Astrocyte (in vitro differentiated cells and primary cell): ENCODE data around the gene TMF1. TPM values are rescaled to one million over a fixed set of nuclear protein-coding genes. Genes with fewer than 3 reads are reported as not detected.

Experiments
- DNase-seq: peaks from one replicate; pipeline ENCODE4 v3.0.0-alpha.2; 2010; ENCODE audit warnings: low read depth
- FAIRE-seq: peaks from 2 replicates; lab custom pipeline; 2011; peaks lifted over from hg19 to GRCh38; lab: Jason Lieb, UNC
- H2AFZ ChIP-seq: 2 replicates; pipeline ENCODE4 v1.6.0; 2012; ENCODE audit warnings: low read depth, low read length, inconsistent platforms
- H3K27ac ChIP-seq: 2 replicates; pipeline ENCODE4 v1.5.1; 2011; ENCODE audit warnings: low read depth, low read length, inconsistent platforms
- H3K27me3 ChIP-seq: 2 replicates; pipeline ENCODE4 v1.6.0; 2011; ENCODE audit warnings: low read length, inconsistent platforms; ENCODE audit not compliant: insufficient read depth
- H3K36me3 ChIP-seq: 2 replicates; pipeline ENCODE4 v1.5.1; 2011; ENCODE audit warnings: low read length, inconsistent platforms; ENCODE audit not compliant: insufficient read depth
- H3K4me1 ChIP-seq: 2 replicates; pipeline ENCODE4 v1.5.1; 2011; ENCODE audit warnings: low read length, inconsistent platforms; ENCODE audit not compliant: insufficient read depth
- H3K4me2 ChIP-seq: 2 replicates; pipeline ENCODE4 v1.6.0; 2012; ENCODE audit warnings: low read length, inconsistent platforms
- H3K4me3 ChIP-seq: 2 replicates; pipeline ENCODE4 v1.5.1; 2011; ENCODE audit warnings: low read depth, mild to moderate bottlenecking, low read length, inconsistent platforms; ENCODE audit not compliant: insufficient read depth
- H3K79me2 ChIP-seq: 2 replicates; pipeline ENCODE4 v1.6.0; 2012; ENCODE audit warnings: mild to moderate bottlenecking, low read length, inconsistent platforms; ENCODE audit not compliant: insufficient read depth
- H3K9ac ChIP-seq: 2 replicates; pipeline ENCODE4 v1.6.0; 2012; ENCODE audit warnings: mild to moderate bottlenecking, low read length, inconsistent platforms
- H3K9me3 ChIP-seq: 2 replicates; pipeline ENCODE4 v1.5.1; 2012; ENCODE audit warnings: low read depth, mild to moderate bottlenecking, low read length, inconsistent platforms; ENCODE audit not compliant: insufficient read depth
- H4K20me1 ChIP-seq: 2 replicates; pipeline ENCODE4 v1.6.0; 2012; ENCODE audit warnings: low read length, inconsistent platforms; ENCODE audit not compliant: insufficient read depth
- H3K27ac Mint-ChIP-seq: one replicate; pipeline ENCODE4 v1.8.0; 2021; ENCODE audit warnings: mild to moderate bottlenecking, mixed read lengths; ENCODE audit not compliant: unreplicated experiment
- H3K27me3 Mint-ChIP-seq: one replicate; pipeline ENCODE4 v1.8.0; 2021; ENCODE audit warnings: low read depth, mixed read lengths; ENCODE audit not compliant: unreplicated experiment
- H3K36me3 Mint-ChIP-seq: one replicate; pipeline ENCODE4 v1.8.0; 2021; ENCODE audit warnings: low read depth, mixed read lengths; ENCODE audit not compliant: unreplicated experiment
- H3K4me1 Mint-ChIP-seq: one replicate; pipeline ENCODE4 v1.8.0; 2021; ENCODE audit warnings: low read depth, mixed read lengths; ENCODE audit not compliant: unreplicated experiment
- H3K4me3 Mint-ChIP-seq: one replicate; pipeline ENCODE4 v1.8.0; 2021; ENCODE audit warnings: mild to moderate bottlenecking, moderate library complexity, mixed read lengths; ENCODE audit not compliant: unreplicated experiment
- H3K9me3 Mint-ChIP-seq: one replicate; pipeline ENCODE4 v1.8.0; 2021; ENCODE audit warnings: mild to moderate bottlenecking, mixed read lengths; ENCODE audit not compliant: unreplicated experiment
- EZH2 ChIP-seq: IDR thresholded peaks from 2 replicates; pipeline ENCODE4 v1.6.1; 2012; ENCODE audit warnings: mild to moderate bottlenecking, low read length, inconsistent platforms; ENCODE audit not compliant: insufficient read depth
- total RNA-seq: library from RNA; stranded (reverse); gene quantifications from 2 replicates; pipeline ENCODE4 v1.2.1, GENCODE V29; 2021
- TF ChIP-seq, protein P1 (sequence below): IDR thresholded peaks from 2 replicates; pipeline ENCODE4 v1.5.1; 2011; ENCODE audit warnings: low read depth, mild to moderate bottlenecking, inconsistent platforms, low read length, moderate library complexity; ENCODE audit not compliant: insufficient read depth

TMF1 gene
- total RNA-seq, 1 donor from 2014 or later: 46.8 TPM

DNA sequence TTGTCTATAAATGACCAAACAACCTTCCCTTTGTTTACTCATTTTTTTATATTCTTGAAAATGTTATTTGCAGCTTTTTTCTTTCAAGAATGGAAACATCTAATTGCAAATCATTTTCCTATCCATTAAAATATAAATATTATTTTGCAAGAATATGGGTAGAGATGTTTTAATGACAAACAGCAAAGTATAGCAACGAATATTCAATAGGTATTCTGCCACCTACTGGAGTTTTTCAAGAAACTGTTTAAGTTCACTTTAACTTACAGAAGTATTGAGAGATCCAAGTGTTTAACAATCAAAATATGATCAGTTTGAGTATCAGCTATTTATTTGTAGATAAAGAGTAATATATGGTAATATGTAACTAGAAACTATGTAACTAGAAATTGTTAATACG lies 31.7 kb downstream of the TMF1 start:
- no peaks in the 10 kb centered on the region for H3K27me3 Mint-ChIP-seq
- FAIRE-seq (no peak), DNase-seq (no peak)
- peaks cover 34% of the 10 kb centered on the region for H3K36me3 ChIP-seq
- no peaks in the 10 kb centered on the region for H3K27me3 ChIP-seq
- peaks cover 8% of the 10 kb centered on the region for H3K36me3 Mint-ChIP-seq
- peaks cover 3% of the 10 kb centered on the region for H4K20me1 ChIP-seq
- H3K4me3 Mint-ChIP-seq: no peak overlapping the region
- H3K9ac ChIP-seq: no peak overlapping the region
- no peak overlapping the region for H3K27ac ChIP-seq
- H3K27ac Mint-ChIP-seq: no peak overlapping the region
- H2AFZ ChIP-seq: no peak overlapping the region
- TF ChIP-seq, protein P1, sequence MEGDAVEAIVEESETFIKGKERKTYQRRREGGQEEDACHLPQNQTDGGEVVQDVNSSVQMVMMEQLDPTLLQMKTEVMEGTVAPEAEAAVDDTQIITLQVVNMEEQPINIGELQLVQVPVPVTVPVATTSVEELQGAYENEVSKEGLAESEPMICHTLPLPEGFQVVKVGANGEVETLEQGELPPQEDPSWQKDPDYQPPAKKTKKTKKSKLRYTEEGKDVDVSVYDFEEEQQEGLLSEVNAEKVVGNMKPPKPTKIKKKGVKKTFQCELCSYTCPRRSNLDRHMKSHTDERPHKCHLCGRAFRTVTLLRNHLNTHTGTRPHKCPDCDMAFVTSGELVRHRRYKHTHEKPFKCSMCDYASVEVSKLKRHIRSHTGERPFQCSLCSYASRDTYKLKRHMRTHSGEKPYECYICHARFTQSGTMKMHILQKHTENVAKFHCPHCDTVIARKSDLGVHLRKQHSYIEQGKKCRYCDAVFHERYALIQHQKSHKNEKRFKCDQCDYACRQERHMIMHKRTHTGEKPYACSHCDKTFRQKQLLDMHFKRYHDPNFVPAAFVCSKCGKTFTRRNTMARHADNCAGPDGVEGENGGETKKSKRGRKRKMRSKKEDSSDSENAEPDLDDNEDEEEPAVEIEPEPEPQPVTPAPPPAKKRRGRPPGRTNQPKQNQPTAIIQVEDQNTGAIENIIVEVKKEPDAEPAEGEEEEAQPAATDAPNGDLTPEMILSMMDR: no peak
- no peak for TF ChIP-seq EZH2
- H3K9me3 ChIP-seq: no peaks in the 10 kb centered on the region
- H3K4me2 ChIP-seq: no peak overlapping the region
- H3K4me1 ChIP-seq: no peaks in the 10 kb centered on the region
- H3K4me3 ChIP-seq: no peak overlapping the region
- H3K4me1 Mint-ChIP-seq: no peaks in the 10 kb centered on the region
- H3K9me3 Mint-ChIP-seq: no peaks in the 10 kb centered on the region
- no peaks in the 10 kb centered on the region for H3K79me2 ChIP-seq

DNA sequence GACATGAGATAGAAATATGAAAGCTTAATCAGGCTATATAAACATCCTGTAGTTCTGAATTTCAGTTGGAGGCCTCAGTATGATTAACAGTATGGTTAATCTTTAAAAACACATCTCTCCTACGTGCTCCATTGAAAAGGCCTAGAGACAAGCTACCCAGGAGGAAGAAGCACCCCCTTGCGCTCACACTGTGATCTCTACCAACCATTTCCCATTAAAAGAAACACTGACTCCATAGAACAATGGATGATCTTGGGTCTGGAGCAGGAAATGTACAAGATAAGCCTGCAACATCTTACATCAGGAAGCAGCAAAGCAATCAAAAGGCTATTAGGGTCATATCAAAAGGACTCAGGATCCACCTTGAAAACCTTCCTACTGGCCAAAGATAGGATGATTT lies 35.2 kb downstream of the TMF1 start:
- Histone ChIP-seq H3K4me2 (no peak overlapping the region), H3K27me3 (no peaks in the 10 kb centered on the region), H3K4me1 (peaks cover 15% of the 10 kb centered on the region), H4K20me1 (peaks cover 3% of the 10 kb centered on the region), H3K36me3 (peaks cover 11% of the 10 kb centered on the region), H2AFZ (no peak overlapping the region), H3K9ac (no peak overlapping the region), H3K79me2 (peaks cover 5% of the 10 kb centered on the region), H3K9me3 (no peaks in the 10 kb centered on the region), H3K4me3 (no peak overlapping the region), H3K27ac (no peak overlapping the region)
- H3K27me3 Mint-ChIP-seq: no peaks in the 10 kb centered on the region
- no peaks in the 10 kb centered on the region for H3K9me3 Mint-ChIP-seq
- no peak overlapping the region for H3K4me3 Mint-ChIP-seq
- H3K27ac Mint-ChIP-seq: no peak overlapping the region
- FAIRE-seq (no peak), DNase-seq (no peak)
- peaks cover 9% of the 10 kb centered on the region for H3K4me1 Mint-ChIP-seq
- peaks cover 8% of the 10 kb centered on the region for H3K36me3 Mint-ChIP-seq
- TF ChIP-seq, protein P1: no peak
- TF ChIP-seq EZH2: no peak

DNA sequence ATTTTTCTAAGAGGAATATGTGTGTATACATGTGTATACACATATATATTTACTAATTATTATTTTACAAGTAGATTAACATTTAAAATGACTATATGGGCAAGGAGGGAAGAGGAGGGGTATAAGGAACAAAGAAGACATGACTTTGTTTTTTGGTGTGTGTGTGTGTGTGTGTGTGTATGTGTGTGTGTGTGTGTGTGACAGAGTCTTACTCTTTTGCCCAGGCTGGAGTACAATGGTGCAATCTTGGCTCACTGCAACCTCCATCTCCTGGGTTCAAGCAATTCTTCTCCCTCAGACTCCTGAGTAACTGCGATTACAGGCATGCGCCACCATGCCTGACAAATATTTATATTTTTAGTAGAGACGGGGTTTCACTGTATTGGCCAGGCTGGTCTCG lies 36.0 kb downstream of the TMF1 start:
- H4K20me1 ChIP-seq: peaks cover 3% of the 10 kb centered on the region
- no peak overlapping the region for H3K27ac ChIP-seq
- FAIRE-seq: no peak
- Mint-ChIP-seq H3K27ac (no peak overlapping the region), H3K4me1 (peaks cover 17% of the 10 kb centered on the region), H3K9me3 (no peaks in the 10 kb centered on the region), H3K4me3 (no peak overlapping the region), H3K36me3 (peaks cover 8% of the 10 kb centered on the region), H3K27me3 (no peaks in the 10 kb centered on the region)
- H3K27me3 ChIP-seq: no peaks in the 10 kb centered on the region
- H2AFZ ChIP-seq: no peak overlapping the region
- no peak overlapping the region for H3K9ac ChIP-seq
- no peaks in the 10 kb centered on the region for H3K9me3 ChIP-seq
- peaks cover 9% of the 10 kb centered on the region for H3K36me3 ChIP-seq
- peaks cover 5% of the 10 kb centered on the region for H3K79me2 ChIP-seq
- H3K4me2 ChIP-seq: no peak overlapping the region
- TF ChIP-seq, protein P1: no peak
- TF ChIP-seq EZH2: no peak
- no peak overlapping the region for H3K4me3 ChIP-seq
- DNase-seq: no peak
- peaks cover 16% of the 10 kb centered on the region for H3K4me1 ChIP-seq
